ENCODE results near the gene FAM107A. TPM values are rescaled to one million over a fixed set of nuclear protein-coding genes. Genes with fewer than 3 reads are reported as not detected.
A peak's percentile ranks its signal among the peaks of the same experiment; 100 is the strongest.

FAM107A gene
- total and polyA plus RNA-seq, 11 donors: 24.6 to 144 (median 47.9) TPM

DNA sequence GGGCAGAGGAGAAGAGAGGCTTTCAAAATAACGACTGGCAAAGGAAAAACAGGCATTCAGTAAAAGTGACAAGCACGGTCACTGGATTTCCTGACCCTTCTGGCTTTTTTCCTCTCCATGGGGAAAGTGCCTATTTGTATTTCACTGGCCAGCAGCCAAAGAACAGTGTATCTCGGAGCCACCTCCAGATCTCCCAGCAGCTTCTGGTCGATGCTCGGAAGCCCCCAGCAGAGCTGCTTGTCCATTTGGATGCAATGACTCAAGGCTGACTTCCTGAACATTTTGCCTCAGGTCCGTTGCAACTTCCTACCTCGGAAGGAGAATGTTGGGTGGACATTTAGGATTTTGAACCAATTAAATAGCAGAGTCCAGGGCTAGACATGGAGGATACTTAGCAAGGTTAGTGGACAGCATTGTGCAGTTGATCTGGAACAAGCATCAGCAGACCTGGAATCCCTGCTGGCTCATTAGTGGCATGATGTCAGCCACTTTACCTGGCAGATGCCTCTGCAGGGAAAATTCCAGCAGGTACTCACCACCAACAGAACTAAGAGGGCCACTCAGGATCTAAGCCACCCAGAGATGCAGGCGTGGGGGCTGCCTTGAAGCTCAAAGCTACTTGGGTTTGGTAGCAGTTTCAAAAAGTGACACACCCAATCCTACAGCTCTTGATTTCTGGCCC is 1.1 kb downstream of the FAM107A start:
- Histone ChIP-seq H3K4me3 (peak overlapping the region; percentile 26 to 67 (median 52)), H3K36me3 (no peaks in the 10 kb centered on the region), H3K9me3 (peaks cover 0 to 3% (median 0%) of the 10 kb centered on the region in 12 donors), H3K4me1 (peaks cover 0 to 75% (median 35%) of the 10 kb centered on the region in 12 donors), H3K27me3 (no peaks in the 10 kb centered on the region), H3K27ac (peak overlapping the region; percentile 78 to 99 (median 90))
- ATAC-seq (peak; percentile 9 to 47 (median 20)), DNase-seq (peak in 3 of 5 donors; percentile 49 to 69 (median 50))
- TF ChIP-seq POLR2A (IDR thresholded peaks at IDR 0.05): peak in 1 of 2 donors; percentile 16
- TF ChIP-seq, protein P1, sequence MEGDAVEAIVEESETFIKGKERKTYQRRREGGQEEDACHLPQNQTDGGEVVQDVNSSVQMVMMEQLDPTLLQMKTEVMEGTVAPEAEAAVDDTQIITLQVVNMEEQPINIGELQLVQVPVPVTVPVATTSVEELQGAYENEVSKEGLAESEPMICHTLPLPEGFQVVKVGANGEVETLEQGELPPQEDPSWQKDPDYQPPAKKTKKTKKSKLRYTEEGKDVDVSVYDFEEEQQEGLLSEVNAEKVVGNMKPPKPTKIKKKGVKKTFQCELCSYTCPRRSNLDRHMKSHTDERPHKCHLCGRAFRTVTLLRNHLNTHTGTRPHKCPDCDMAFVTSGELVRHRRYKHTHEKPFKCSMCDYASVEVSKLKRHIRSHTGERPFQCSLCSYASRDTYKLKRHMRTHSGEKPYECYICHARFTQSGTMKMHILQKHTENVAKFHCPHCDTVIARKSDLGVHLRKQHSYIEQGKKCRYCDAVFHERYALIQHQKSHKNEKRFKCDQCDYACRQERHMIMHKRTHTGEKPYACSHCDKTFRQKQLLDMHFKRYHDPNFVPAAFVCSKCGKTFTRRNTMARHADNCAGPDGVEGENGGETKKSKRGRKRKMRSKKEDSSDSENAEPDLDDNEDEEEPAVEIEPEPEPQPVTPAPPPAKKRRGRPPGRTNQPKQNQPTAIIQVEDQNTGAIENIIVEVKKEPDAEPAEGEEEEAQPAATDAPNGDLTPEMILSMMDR (IDR thresholded peaks at IDR 0.05): no peak
- intact Hi-C loops (cut with DNase I): no loop called here
- 27 to 45% (median 34%) methylated on average over 7 to 8 of the region's 8 CpGs for WGBS, 4 donors

DNA sequence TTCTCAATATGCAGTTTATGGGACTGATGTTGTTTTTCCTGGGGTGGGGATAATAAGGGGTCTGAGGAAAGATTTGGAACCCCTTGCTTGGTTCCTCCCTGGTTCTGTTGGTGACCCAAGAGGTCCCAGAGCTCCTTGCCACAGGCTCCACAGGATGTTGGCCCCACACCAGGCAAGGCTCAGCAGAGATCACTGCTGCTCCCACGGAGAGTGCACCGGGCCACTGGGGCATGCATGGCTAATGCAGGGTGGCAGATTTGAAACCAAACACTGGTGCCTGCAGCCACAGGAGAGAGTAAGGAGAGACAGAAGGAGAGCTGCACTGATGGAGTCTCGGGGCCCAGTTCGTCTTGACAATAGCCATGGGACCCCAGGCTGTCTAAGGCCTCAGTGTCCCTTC is 2.5 kb downstream of the FAM107A start:
- peaks cover 0 to 2% (median 0%) of the 10 kb centered on the region in 9 donors for H3K36me3 ChIP-seq
- TF ChIP-seq, protein P1 (IDR thresholded peaks at IDR 0.05): no peak
- peak overlapping the region in 10 of 12 donors; percentile 19 to 99 (median 90) for H3K27ac ChIP-seq
- ATAC-seq (no peak), DNase-seq (no peak)
- H3K4me1 ChIP-seq: peaks cover 0 to 72% (median 35%) of the 10 kb centered on the region in 12 donors
- H3K27me3 ChIP-seq: no peaks in the 10 kb centered on the region
- H3K9me3 ChIP-seq: peaks cover 0 to 3% (median 0%) of the 10 kb centered on the region in 12 donors
- intact Hi-C loops (cut with DNase I): no loop called here
- WGBS, 4 donors: 80 to 85% (median 84%) methylated on average over 4 of the region's 4 CpGs
- peak overlapping the region in 5 of 12 donors; percentile 40 to 67 (median 59) for H3K4me3 ChIP-seq

DNA sequence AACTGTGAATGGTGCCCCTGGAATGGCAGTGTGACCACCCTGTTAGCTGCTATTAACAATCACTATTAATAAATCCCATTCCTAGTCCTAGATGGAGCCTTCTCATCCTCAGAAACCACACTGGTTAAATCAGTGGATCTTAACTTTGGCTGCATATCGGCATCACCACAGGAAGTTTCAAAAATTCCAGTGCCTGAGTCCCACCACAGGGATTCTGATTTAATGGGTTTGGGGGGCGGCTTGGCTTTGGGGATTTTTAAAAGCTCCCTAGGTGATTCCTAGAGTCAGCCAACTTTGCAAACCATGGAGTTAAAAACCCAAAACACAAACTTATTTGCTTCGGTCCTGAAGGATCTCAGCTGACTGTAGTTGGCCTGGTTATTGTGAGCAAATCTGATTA is 3.1 kb downstream of the FAM107A start:
- H3K4me3 ChIP-seq: peak overlapping the region in 7 of 12 donors; percentile 1 to 59 (median 8)
- H3K27me3 ChIP-seq: no peaks in the 10 kb centered on the region
- intact Hi-C loops (cut with DNase I): no loop called here
- DNase-seq (no peak), ATAC-seq (no peak)
- H3K36me3 ChIP-seq: peaks cover 0 to 7% (median 0%) of the 10 kb centered on the region in 9 donors
- 70 to 84% (median 75%) methylated on average over 3 of the region's 3 CpGs for WGBS, 4 donors
- H3K27ac ChIP-seq: peak overlapping the region in 11 of 12 donors; percentile 0 to 99 (median 89)
- peaks cover 0 to 72% (median 35%) of the 10 kb centered on the region in 12 donors for H3K4me1 ChIP-seq
- TF ChIP-seq, protein P1 (IDR thresholded peaks at IDR 0.05): no peak
- TF ChIP-seq POLR2A (IDR thresholded peaks at IDR 0.05): no peak
- H3K9me3 ChIP-seq: peaks cover 0 to 3% (median 0%) of the 10 kb centered on the region in 12 donors

DNA sequence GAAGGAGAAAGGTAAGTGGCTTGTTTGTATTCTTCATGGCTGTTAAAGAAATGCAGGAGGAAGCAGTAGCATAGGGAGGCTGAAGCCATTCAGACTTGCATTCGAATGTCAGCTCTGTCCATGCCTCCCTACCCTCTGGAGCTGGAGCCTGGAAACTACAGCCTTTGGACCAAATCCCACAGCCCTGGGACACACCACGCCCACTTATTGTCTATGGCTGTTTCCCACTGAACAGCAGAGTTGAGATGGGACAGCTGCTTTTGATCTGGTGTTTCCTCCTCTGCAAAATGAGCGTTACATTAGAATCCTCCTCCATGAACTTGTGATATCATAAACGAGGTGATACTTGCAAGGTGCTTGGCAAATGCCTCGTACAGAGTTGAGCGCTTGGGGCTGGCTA is 3.6 kb downstream of the FAM107A start:
- H3K36me3 ChIP-seq: peaks cover 0 to 7% (median 0%) of the 10 kb centered on the region in 9 donors
- DNase-seq (peak in 1 of 5 donors; percentile 48), ATAC-seq (peak in 2 of 4 donors; percentile 26 to 28)
- intact Hi-C loops (cut with DNase I): no loop called here
- WGBS, 4 donors: 39 to 55% (median 51%) methylated on average over 4 to 6 of the region's 6 CpGs
- H3K27me3 ChIP-seq: no peaks in the 10 kb centered on the region
- peaks cover 0 to 73% (median 39%) of the 10 kb centered on the region in 12 donors for H3K4me1 ChIP-seq
- peaks cover 0 to 3% (median 0%) of the 10 kb centered on the region in 12 donors for H3K9me3 ChIP-seq
- TF ChIP-seq, protein P1 (IDR thresholded peaks at IDR 0.05): no peak
- peak in 1 of 2 donors; percentile 27 for TF ChIP-seq POLR2A (IDR thresholded peaks at IDR 0.05)
- H3K27ac ChIP-seq: peak overlapping the region in 10 of 12 donors; percentile 0 to 99 (median 70)
- H3K4me3 ChIP-seq: peak overlapping the region in 5 of 12 donors; percentile 1 to 59 (median 54)
